ENCODE data around the gene DEPDC5.
"Not testable (repeated sequence)": the region's sequence is repeated elsewhere in the genome, so short reads cannot be mapped to it uniquely, and the experiment has no call there.

The DEPDC5 gene

GRCh38 chr22:31753634-31754501 is at the start of gene DEPDC5:
Gene DEPDC5 (plus strand): TSS chr22:31754019. CDS start chr22:31754922, 903 bp downstream.
- DNase-seq (ENCODE audit: low read depth), result peak; percentile 96

- no peak for DNase-seq (ENCODE audit: low read depth)
Measured at GRCh38 chr22:31707519-31707918, 46.3 kb upstream of the DEPDC5 start.

GRCh38 chr22:31711226-31711625 is 42.6 kb upstream of the DEPDC5 start:
- not testable (repeated sequence) for DNase-seq (ENCODE audit: low read depth)

- DNase-seq (ENCODE audit: low read depth), result no peak
Measured at GRCh38 chr22:31715147-31715778, 38.6 kb upstream of the DEPDC5 start.

- no peak for DNase-seq (ENCODE audit: low read depth)
Measured at GRCh38 chr22:31719850-31720471, 33.9 kb upstream of the DEPDC5 start.

- no peak for DNase-seq (ENCODE audit: low read depth)
Measured at GRCh38 chr22:31723723-31724122, 30.1 kb upstream of the DEPDC5 start.

- no peak for DNase-seq (ENCODE audit: low read depth)
Measured at GRCh38 chr22:31726692-31727091, 27.1 kb upstream of the DEPDC5 start.

- DNase-seq (ENCODE audit: low read depth), result no peak
Measured at GRCh38 chr22:31728857-31729256, 25.0 kb upstream of the DEPDC5 start.

- no peak for DNase-seq (ENCODE audit: low read depth)
Measured at GRCh38 chr22:31730344-31730711, 23.5 kb upstream of the DEPDC5 start.

GRCh38 chr22:31732089-31732829 is 21.6 kb upstream of the DEPDC5 start:
- DNase-seq (ENCODE audit: low read depth), result no peak

GRCh38 chr22:31733580-31734079 is 20.2 kb upstream of the DEPDC5 start:
- DNase-seq (ENCODE audit: low read depth), result no peak

GRCh38 chr22:31734512-31734911 is 19.3 kb upstream of the DEPDC5 start:
- no peak for DNase-seq (ENCODE audit: low read depth)

- no peak for DNase-seq (ENCODE audit: low read depth)
Measured at GRCh38 chr22:31736458-31736857, 17.4 kb upstream of the DEPDC5 start.

- DNase-seq (ENCODE audit: low read depth), result no peak
Measured at GRCh38 chr22:31737932-31738331, 15.9 kb upstream of the DEPDC5 start.

GRCh38 chr22:31738566-31738965 is 15.3 kb upstream of the DEPDC5 start:
- DNase-seq (ENCODE audit: low read depth), result no peak

- no peak for DNase-seq (ENCODE audit: low read depth)
Measured at GRCh38 chr22:31739795-31740201, 14.0 kb upstream of the DEPDC5 start.

GRCh38 chr22:31740314-31740713 is 13.5 kb upstream of the DEPDC5 start:
- not testable (repeated sequence) for DNase-seq (ENCODE audit: low read depth)

- DNase-seq (ENCODE audit: low read depth), result no peak
Measured at GRCh38 chr22:31742115-31742514, 11.7 kb upstream of the DEPDC5 start.

- DNase-seq (ENCODE audit: low read depth), result no peak
Measured at GRCh38 chr22:31742682-31743081, 11.1 kb upstream of the DEPDC5 start.

GRCh38 chr22:31743871-31744270 is 9.9 kb upstream of the DEPDC5 start:
- DNase-seq (ENCODE audit: low read depth), result no peak

GRCh38 chr22:31747441-31747840 is 6.4 kb upstream of the DEPDC5 start:
- no peak for DNase-seq (ENCODE audit: low read depth)

- DNase-seq (ENCODE audit: low read depth), result no peak
Measured at GRCh38 chr22:31748490-31748889, 5.3 kb upstream of the DEPDC5 start.
